Smooth muscle cell (in vitro differentiated cells): ENCODE data around the gene GABPB2. TPM values are rescaled to one million over a fixed set of nuclear protein-coding genes. Genes with fewer than 3 reads are reported as not detected.
A peak's percentile ranks its signal among the peaks of the same experiment; 100 is the strongest.

Experiments
- DNase-seq: peaks from one replicate; lab custom pipeline; 2025; ENCODE audit not compliant: unreplicated experiment; lab: John Stamatoyannopoulos, UW
- H2AFZ ChIP-seq: fragments of 200-600 bp; sonication (generic); 2 replicates; pipeline ENCODE4 v1.6.0; 2016; ENCODE audit warnings: antibody characterized with exemption, low read depth, mild to moderate bottlenecking
- H3F3A ChIP-seq: fragments of 200-600 bp; sonication (generic); 2 replicates; pipeline ENCODE4 v1.6.0; 2017; ENCODE audit warnings: antibody characterized with exemption, low read depth
- H3K27ac ChIP-seq: fragments of 200-600 bp; sonication (generic); 2 replicates; pipeline ENCODE4 v1.5.1; 2016; ENCODE audit warnings: low read depth, mild to moderate bottlenecking
- H3K27me3 ChIP-seq: fragments of 200-600 bp; sonication (generic); 2 replicates; pipeline ENCODE4 v1.6.1; 2016; ENCODE audit warnings: low read depth, mild to moderate bottlenecking
- H3K36me3 ChIP-seq: fragments of 200-600 bp; sonication (generic); 2 replicates; pipeline ENCODE4 v1.5.1; 2016; ENCODE audit warnings: low read depth
- H3K4me1 ChIP-seq: fragments of 200-600 bp; sonication (generic); 2 replicates; pipeline ENCODE4 v1.5.1; 2016; ENCODE audit warnings: low read depth
- H3K4me2 ChIP-seq: fragments of 200-600 bp; sonication (generic); 2 replicates; pipeline ENCODE4 v1.6.0; 2016; ENCODE audit warnings: mild to moderate bottlenecking
- H3K4me3 ChIP-seq: fragments of 200-600 bp; sonication (generic); 2 replicates; pipeline ENCODE4 v1.5.1; 2016; ENCODE audit warnings: mild to moderate bottlenecking
- H3K79me2 ChIP-seq: fragments of 200-600 bp; sonication (generic); 2 replicates; pipeline ENCODE4 v1.6.0; 2016; ENCODE audit warnings: low read depth, mild to moderate bottlenecking
- H3K9ac ChIP-seq: fragments of 200-600 bp; sonication (generic); 2 replicates; pipeline ENCODE4 v1.6.0; 2016; ENCODE audit warnings: low read depth
- H3K9me3 ChIP-seq: fragments of 200-600 bp; sonication (generic); replicated peaks from 2 replicates; pipeline ENCODE4 v1.5.1; 2016; ENCODE audit warnings: low read depth
- H4K20me1 ChIP-seq: fragments of 200-600 bp; sonication (generic); 2 replicates; pipeline ENCODE4 v1.6.0; 2016; ENCODE audit warnings: low read depth
- CTCF ChIP-seq: fragments of 200-600 bp; sonication (generic); IDR thresholded peaks from 2 replicates; pipeline ENCODE4 v1.5.1; 2017; ENCODE audit warnings: borderline replicate concordance, mild to moderate bottlenecking, antibody characterized with exemption; ENCODE audit not compliant: insufficient read depth, poor library complexity, severe bottlenecking
- WGBS: methylation state at CpG from one replicate; pipeline ENCODE4 v1.1.7; 2016; ENCODE audit warnings: low lambda C conversion rate; 5-methylcytosine and 5-hydroxymethylcytosine counted together
- polyA plus RNA-seq: library from polyadenylated mRNA; unstranded; fragments of >200 nt; fragmentation: Nextera tagmentation; extraction: Ambion mirVana; gene quantifications from 2 replicates; pipeline ENCODE4 v1.2.1, GENCODE V29; 2016
- total RNA-seq: library from RNA; depleted of rRNA; stranded (reverse); fragments of >200 nt; gene quantifications from 2 replicates; pipeline ENCODE4 v1.2.3, GENCODE V29; 2014

The GABPB2 gene
- total RNA-seq: 3.6 and 9.1 TPM in 2 replicates
- polyA plus RNA-seq: 1.3 and 3.0 TPM in 2 replicates

- Histone ChIP-seq H2AFZ (peak within 1 kb of the TSS; percentile 94), H3K27ac (peak within 1 kb of the TSS; percentile 90), H3K9ac (peak within 1 kb of the TSS; percentile 80), H3K9me3 (no peaks in the 10 kb centered on the region), H3K27me3 (no peaks in the 10 kb centered on the region), H3K4me3 (peak within 1 kb of the TSS; percentile 91), H3K4me2 (peak within 1 kb of the TSS; percentile 92), H3K36me3 (no peaks in the 10 kb centered on the region), H3F3A (peaks cover 25% of the 10 kb centered on the region), H3K4me1 (no peaks in the 10 kb centered on the region), H4K20me1 (peaks cover 9% of the 10 kb centered on the region), H3K79me2 (peaks cover 38% of the 10 kb centered on the region)
- peak; percentile 66 for DNase-seq
- under 1% methylated on average over 33 of the region's 50 CpGs for WGBS
- TF ChIP-seq CTCF: peak; percentile 82
These were observed at the start of gene GABPB2 for GRCh38 chr1:151070474-151071276. TSS of gene GABPB2 (plus strand) at chr1:151070761. CDS start at chr1:151088190, 17,429 bp downstream.

- Histone ChIP-seq H2AFZ (no peak overlapping the region), H3K4me2 (no peak overlapping the region), H3K27ac (no peak overlapping the region), H3F3A (no peaks in the 10 kb centered on the region), H3K4me1 (no peaks in the 10 kb centered on the region), H3K4me3 (no peak overlapping the region), H3K27me3 (no peaks in the 10 kb centered on the region), H3K79me2 (no peaks in the 10 kb centered on the region), H4K20me1 (no peaks in the 10 kb centered on the region), H3K9ac (no peak overlapping the region), H3K9me3 (no peaks in the 10 kb centered on the region), H3K36me3 (no peaks in the 10 kb centered on the region)
- peak; percentile 55 for TF ChIP-seq CTCF
- DNase-seq: peak; percentile 2
- WGBS: 38% methylated on average over 6 of the region's 6 CpGs
These were observed 45.9 kb upstream of the GABPB2 start for GRCh38 chr1:151024540-151025146.

- no peak overlapping the region for H3K9ac ChIP-seq
- no peak overlapping the region for H3K4me3 ChIP-seq
These were observed 44.1 kb upstream of the GABPB2 start for GRCh38 chr1:151026460-151026859.

More at GRCh38 chr1:151026460-151026859, 44.1 kb upstream of the GABPB2 start:
- Histone ChIP-seq H2AFZ (no peak overlapping the region), H3K4me1 (no peaks in the 10 kb centered on the region), H3K4me2 (no peak overlapping the region), H3K27me3 (no peaks in the 10 kb centered on the region), H3K27ac (no peak overlapping the region), H3K9me3 (no peaks in the 10 kb centered on the region), H3F3A (no peaks in the 10 kb centered on the region), H3K79me2 (no peaks in the 10 kb centered on the region), H4K20me1 (no peaks in the 10 kb centered on the region), H3K36me3 (no peaks in the 10 kb centered on the region)
- no peak for TF ChIP-seq CTCF
- no peak for DNase-seq
